Spinal cord (tissue), 10 donors: ENCODE data around the gene PIGS. TPM values are rescaled to one million over a fixed set of nuclear protein-coding genes. Genes with fewer than 3 reads are reported as not detected.

Experiments
- DNase-seq, 6 donors: peaks; one replicate each; pipeline versions ENCODE4 v3.0.0 to v3.0.0-alpha.2; 2013 to 2015; ENCODE audit warnings: low spot score in 6 of 6, low read depth in 4 of 6
- H3K27ac ChIP-seq: one replicate; pipeline ENCODE4 v1.5.1; 2013; ENCODE audit warnings: low read depth, low read length, control low read depth
- H3K27me3 ChIP-seq: one replicate; pipeline ENCODE4 v1.6.1; 2013; ENCODE audit warnings: low read length; ENCODE audit not compliant: control insufficient read depth, insufficient read depth
- H3K36me3 ChIP-seq: one replicate; pipeline ENCODE4 v1.6.1; 2013; ENCODE audit warnings: low read length; ENCODE audit not compliant: control insufficient read depth, insufficient read depth
- H3K4me1 ChIP-seq: one replicate; pipeline ENCODE4 v1.6.1; 2013; ENCODE audit warnings: low read length; ENCODE audit not compliant: control insufficient read depth, insufficient read depth
- H3K4me3 ChIP-seq: one replicate; pipeline ENCODE4 v1.5.1; 2013; ENCODE audit warnings: low read depth, low read length, control low read depth
- H3K9me3 ChIP-seq: one replicate; pipeline ENCODE4 v1.6.1; 2013; ENCODE audit warnings: low read length; ENCODE audit not compliant: control insufficient read depth, insufficient read depth
- WGBS: methylation state at CpG from one replicate; pipeline ENCODE4 v1.1.5; 2013; ENCODE audit warnings: missing lambda C conversion rate; ENCODE audit not compliant: insufficient coverage; 5-methylcytosine and 5-hydroxymethylcytosine counted together
- polyA plus RNA-seq, 2 donors: library from polyadenylated mRNA; unstranded; fragments of 120-200 nt; gene quantifications; one replicate each; pipeline ENCODE4 v1.2.1, GENCODE V29; 2013; ENCODE audit not compliant: insufficient read length in 2 of 2
- total RNA-seq, 2 donors: library from RNA; depleted of rRNA in 1 of 2; stranded (reverse); fragments of 120-200 nt in 1 of 2; fragments of >200 nt in 1 of 2; gene quantifications; one replicate each; pipeline versions ENCODE4 v1.2.3 to v1.2.4, GENCODE V29; 2013 to 2014
- donor health status: healthy.

Gene PIGS
- total and polyA plus RNA-seq, 4 donors, result 34.3 to 57.5 (median 47.0) TPM

DNA sequence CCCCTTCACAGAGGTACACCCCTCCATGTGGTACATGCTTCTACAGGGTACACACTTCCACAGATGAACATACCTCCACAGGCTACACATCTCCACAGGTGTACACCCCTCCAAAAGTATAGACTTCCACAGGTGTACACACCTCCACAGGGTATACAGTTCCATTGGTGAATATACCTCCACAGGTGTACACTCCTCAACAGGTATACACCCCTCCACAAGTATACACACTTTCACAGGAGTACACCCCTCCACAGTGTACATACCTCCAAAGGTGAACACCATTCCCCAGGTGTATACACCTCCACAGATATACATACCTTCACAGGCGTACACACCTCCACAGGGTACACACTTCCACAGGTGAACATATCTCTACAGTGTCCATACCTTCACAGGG is 55.8 kb downstream of the PIGS start:
- H3K27ac ChIP-seq, result no peak overlapping the region
- no peaks in the 10 kb centered on the region for H3K9me3 ChIP-seq
- 94% methylated on average over 1 of the region's 1 CpG for WGBS
- H3K27me3 ChIP-seq, result peaks cover 7% of the 10 kb centered on the region
- H3K36me3 ChIP-seq, result no peaks in the 10 kb centered on the region
- H3K4me3 ChIP-seq, result no peak overlapping the region
- no peak for DNase-seq
- H3K4me1 ChIP-seq, result no peaks in the 10 kb centered on the region

DNA sequence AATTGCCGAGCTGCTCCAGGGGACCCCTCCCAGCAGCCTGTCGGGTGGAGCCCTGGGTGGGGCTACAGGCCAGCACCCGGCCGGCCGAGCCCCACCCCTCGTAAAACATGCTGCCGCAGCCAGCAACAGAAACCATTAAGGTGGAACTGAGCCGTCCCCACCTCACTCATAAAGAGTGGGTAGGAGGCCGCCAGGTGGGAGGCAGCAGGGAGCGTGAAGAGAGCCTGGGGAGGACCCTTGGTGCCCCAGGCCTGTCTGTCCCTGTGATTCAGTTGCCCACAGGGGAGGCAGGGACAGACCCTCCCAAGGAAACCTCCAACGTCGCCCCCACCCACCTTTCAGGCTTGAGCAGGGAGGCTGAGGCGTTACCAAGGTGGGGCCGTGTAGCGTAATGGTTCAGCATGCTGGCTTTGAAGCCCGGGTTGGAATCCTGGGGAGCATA is 56.7 kb downstream of the PIGS start:
- no peak overlapping the region for H3K4me3 ChIP-seq
- peaks cover 9% of the 10 kb centered on the region for H3K27me3 ChIP-seq
- H3K4me1 ChIP-seq, result no peaks in the 10 kb centered on the region
- no peaks in the 10 kb centered on the region for H3K36me3 ChIP-seq
- H3K27ac ChIP-seq, result no peak overlapping the region
- no peaks in the 10 kb centered on the region for H3K9me3 ChIP-seq
- WGBS, result 70% methylated on average over 7 of the region's 16 CpGs
- DNase-seq, result no peak

DNA sequence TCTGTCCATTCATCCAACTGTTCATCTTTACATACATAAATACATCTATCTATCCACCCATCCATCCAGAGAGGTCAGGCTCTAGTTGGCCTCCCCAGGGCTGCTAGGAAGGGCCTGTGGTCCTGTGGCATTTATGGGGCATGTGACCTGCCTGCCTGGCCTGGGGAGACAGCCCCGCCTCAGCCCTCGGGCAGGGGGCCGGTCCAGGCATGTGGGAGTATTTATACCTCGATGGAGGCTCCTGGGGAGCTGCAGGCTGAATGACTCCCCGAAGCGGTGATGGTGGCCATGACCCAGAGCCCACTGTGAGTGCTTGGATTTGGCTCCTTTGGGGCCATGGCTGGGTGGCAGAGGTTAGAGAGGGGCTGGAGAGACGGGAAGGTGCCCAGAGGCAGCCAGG is 57.8 kb downstream of the PIGS start:
- Histone ChIP-seq H3K4me3 (no peak overlapping the region), H3K36me3 (no peaks in the 10 kb centered on the region), H3K27me3 (peaks cover 11% of the 10 kb centered on the region), H3K4me1 (no peaks in the 10 kb centered on the region), H3K9me3 (no peaks in the 10 kb centered on the region), H3K27ac (no peak overlapping the region)
- 65% methylated on average over 5 of the region's 7 CpGs for WGBS
- no peak for DNase-seq

DNA sequence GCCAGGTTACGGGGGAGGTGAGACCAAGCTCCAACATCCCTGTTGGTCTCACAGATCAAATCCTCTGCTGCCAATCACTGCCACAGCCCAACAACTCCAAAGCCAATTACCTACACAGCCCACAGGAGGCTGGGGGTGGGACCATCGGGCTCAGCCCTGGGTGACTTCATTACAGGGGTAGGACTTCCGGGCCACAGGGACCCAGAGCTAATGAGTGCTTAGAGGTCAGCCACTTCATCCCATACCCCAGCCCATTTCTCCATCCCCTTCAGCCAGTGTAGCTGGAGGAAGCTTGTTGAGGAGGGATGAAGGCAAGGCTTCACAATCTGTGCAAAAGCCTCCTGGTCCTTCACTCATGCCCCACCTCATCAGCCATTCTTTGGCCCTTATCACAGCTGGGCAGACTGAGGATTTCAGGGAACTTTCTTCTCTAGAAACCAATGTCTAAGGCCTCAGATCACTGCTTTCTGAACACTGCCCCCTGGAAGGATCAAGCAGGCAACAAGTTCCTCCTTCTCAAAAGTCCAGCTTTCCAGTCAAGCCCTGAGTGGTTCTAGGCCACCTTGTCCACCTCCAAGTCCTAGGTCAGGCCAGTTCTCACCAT is 59.4 kb downstream of the PIGS start:
- DNase-seq, result no peak
- Histone ChIP-seq H3K36me3 (no peaks in the 10 kb centered on the region), H3K4me1 (peaks cover 3% of the 10 kb centered on the region), H3K9me3 (no peaks in the 10 kb centered on the region), H3K27me3 (peaks cover 23% of the 10 kb centered on the region), H3K4me3 (no peak overlapping the region), H3K27ac (no peak overlapping the region)
- WGBS, result no CpG with 5 or more reads among the region's 3 CpGs

DNA sequence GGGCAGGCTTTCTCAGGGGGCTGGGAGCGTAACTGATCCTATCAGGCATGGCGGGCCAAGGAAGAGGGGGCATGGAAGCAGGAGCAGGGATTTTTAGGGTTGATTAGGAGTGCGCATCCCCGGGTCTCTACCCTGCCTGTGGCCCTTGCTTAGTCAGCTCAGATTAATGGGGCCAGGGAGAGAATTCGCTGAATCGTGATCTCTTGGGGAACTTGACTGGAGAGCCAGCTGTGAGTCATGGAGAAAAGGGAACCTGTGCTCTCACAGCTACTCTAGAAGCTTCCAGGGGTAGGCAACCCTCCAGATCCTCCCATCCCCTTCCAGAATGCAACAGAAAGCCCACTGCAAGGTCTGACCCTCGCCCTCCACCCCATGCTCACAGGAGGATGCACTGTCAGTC is 61.5 kb downstream of the PIGS start:
- Histone ChIP-seq H3K4me1 (peaks cover 3% of the 10 kb centered on the region), H3K27ac (no peak overlapping the region)

DNA sequence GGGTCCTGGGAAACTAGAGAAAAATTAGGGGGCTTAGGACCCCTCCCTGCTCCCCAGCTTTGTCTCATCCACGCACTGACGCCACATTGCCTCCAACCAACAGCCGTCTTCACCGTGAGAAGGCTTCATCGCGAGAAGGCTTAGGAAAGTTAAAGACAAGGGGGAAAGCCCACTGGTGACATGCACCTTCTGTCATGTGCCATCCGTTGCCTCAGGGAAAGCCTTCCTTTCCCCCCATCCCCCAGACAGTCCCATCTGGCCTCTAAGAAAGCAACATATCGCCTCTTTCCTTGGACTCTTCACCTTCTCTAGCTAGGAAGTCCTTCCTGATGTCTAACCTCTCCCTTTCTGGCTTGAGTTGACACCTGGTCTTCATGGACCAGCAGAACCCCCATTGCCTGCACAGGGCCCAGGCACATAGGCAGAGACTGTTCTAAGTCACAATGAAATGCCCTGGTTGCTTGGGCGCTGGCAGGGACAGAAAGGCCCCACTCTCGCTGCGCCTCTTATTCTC is 63.1 kb downstream of the PIGS start:
- H3K4me1 ChIP-seq, result peaks cover 3% of the 10 kb centered on the region
- no peaks in the 10 kb centered on the region for H3K36me3 ChIP-seq
- peaks cover 16% of the 10 kb centered on the region for H3K27me3 ChIP-seq
- H3K4me3 ChIP-seq, result no peak overlapping the region
- no peaks in the 10 kb centered on the region for H3K9me3 ChIP-seq
- WGBS, result 69% methylated on average over 9 of the region's 11 CpGs
- no peak for DNase-seq
- no peak overlapping the region for H3K27ac ChIP-seq

More for the DNA sequence above, 61.5 kb downstream of the PIGS start:
- WGBS, result 76% methylated on average over 6 of the region's 7 CpGs
- DNase-seq, result no peak
- H3K4me3 ChIP-seq, result no peak overlapping the region
- no peaks in the 10 kb centered on the region for H3K9me3 ChIP-seq
- H3K27me3 ChIP-seq, result peaks cover 23% of the 10 kb centered on the region
- no peaks in the 10 kb centered on the region for H3K36me3 ChIP-seq

DNA sequence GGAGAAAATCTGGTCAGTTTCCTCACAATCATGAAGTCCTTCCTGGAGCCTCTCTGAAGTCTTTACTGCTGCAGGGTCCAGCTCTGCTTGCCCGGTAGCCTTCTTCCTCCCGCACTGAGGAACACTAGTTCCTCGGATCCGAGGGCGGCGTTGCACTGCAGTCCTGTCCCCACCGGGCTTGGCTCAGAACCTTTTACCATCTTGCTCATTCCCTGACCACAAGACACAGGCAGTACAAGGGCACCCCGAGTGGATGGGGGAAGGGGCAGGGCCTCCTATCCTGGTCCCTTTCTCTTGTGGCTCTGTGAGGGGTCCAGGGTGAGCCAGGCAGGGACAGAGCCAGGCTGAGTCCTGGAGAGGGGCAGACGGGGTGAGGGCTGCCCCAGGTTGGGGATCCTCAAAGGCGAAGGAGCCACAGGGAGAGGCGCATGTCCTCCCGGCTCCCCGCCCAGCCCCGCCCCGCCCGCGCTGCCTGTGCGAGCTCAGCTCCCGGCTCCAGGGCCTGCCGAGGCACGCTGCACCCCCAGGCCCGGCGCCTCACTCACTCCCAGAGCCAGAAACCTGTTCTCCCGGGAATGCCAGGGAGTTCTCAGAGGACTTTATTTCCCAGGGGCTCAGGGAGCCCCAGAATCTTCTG is 63.6 kb downstream of the PIGS start:
- no peaks in the 10 kb centered on the region for H3K36me3 ChIP-seq
- DNase-seq, result no peak
- H3K27ac ChIP-seq, result no peak overlapping the region
- H3K4me3 ChIP-seq, result no peak overlapping the region
- 24% methylated on average over 21 of the region's 24 CpGs for WGBS
- peaks cover 16% of the 10 kb centered on the region for H3K27me3 ChIP-seq
- H3K4me1 ChIP-seq, result peaks cover 3% of the 10 kb centered on the region
- H3K9me3 ChIP-seq, result no peaks in the 10 kb centered on the region

DNA sequence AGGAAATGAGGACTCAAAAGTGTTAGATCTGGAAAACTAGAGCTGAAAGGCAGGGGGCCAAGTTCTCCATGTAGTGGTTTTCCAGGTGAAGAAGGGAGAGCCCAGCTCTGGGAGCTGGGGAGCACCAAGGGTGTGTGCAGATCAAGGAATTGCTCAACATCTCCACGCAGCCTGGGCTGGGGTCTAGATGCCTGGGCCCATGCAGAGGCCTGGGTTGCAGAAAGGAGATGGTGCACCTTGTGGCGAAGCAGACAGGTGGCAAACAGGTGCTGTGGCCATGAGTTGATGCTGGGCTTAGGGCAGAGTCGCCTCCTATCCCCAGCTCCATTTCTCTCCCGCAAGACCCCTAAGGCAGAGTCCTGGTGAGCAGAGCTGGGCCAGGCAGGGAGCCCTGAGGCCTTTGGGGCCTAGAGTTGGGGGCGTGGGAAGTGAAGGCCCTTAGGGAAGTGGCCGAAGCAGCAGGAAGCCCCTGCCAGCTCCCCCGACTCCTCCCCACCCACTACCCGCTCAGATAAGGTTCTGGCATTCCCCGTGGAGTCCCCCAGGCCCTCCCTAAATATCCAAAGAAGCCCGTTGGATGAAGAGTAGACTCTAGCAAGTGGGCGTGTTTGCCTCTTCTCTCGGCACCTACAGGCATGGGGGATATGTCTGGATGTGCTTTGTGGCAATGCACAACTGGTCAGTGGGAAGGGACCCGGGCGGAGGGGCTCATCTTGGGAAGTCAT is 64.4 kb downstream of the PIGS start:
- no peak for DNase-seq

DNA sequence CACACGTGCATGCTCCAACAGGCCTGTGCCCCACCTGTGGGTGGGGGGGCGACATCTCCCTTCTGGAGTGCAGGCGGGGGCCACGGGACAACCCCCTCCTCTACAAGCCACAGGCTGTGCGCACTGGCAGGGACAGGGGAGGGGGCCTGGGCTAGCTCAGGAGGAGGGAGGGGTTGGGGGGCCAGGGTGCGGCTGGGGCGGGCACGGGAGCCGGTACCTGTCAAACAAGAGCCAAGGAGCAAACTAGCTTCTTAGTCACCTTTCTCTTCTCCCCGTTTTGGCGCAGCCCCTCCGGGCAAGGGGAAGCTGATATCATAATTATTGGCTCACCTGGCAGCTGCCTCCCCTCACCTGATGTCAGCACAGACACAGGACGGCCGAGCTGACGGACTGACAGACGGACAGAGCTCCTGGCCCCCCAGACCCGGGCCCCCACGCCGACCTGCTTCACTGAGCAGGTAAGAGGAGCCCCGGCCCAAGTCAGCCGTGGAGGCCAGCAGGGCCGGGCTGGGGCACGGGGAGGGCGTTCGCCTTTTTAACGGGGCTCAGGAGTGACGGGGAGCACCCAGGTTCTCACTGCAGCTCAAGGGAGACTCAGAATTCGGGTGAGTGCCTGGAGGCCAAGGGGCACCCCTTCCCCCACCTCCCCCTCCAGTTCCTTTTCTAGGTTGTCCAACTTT is 65.2 kb downstream of the PIGS start, which contains the start of gene FOXN1:
Gene FOXN1 (plus strand): TSS at position 363 of the 680 bp plus-strand sequence. CDS start 17,622 bp downstream, outside the sequence.
- Histone ChIP-seq H3K9me3 (no peaks in the 10 kb centered on the region), H3K4me3 (no peak within 1 kb of the TSS), H3K4me1 (peaks cover 3% of the 10 kb centered on the region), H3K27me3 (peaks cover 16% of the 10 kb centered on the region), H3K36me3 (no peaks in the 10 kb centered on the region), H3K27ac (no peak within 1 kb of the TSS)
- no peak for DNase-seq
- 79% methylated on average over 20 of the region's 28 CpGs for WGBS

More for the DNA sequence above, 64.4 kb downstream of the PIGS start:
- Histone ChIP-seq H3K9me3 (no peaks in the 10 kb centered on the region), H3K4me1 (peaks cover 3% of the 10 kb centered on the region), H3K27ac (no peak overlapping the region), H3K36me3 (no peaks in the 10 kb centered on the region), H3K4me3 (no peak overlapping the region), H3K27me3 (peaks cover 16% of the 10 kb centered on the region)
- 91% methylated on average over 4 of the region's 14 CpGs for whole genome bisulfite sequencing
